HUES6 (cell line): Measurements from ENCODE around the gene GABRD.

Source experiments
- H3K27ac ChIP-seq: 2 replicates; pipeline ENCODE4 v1.7.0; 2013; ENCODE audit warnings: low read depth, mild to moderate bottlenecking, low read length, inconsistent platforms
- H3K27me3 ChIP-seq: 2 replicates; pipeline ENCODE4 v1.6.1; 2013; ENCODE audit warnings: low read length; ENCODE audit not compliant: control insufficient read depth, insufficient read depth
- H3K36me3 ChIP-seq: 2 replicates; pipeline ENCODE4 v1.6.1; 2013; ENCODE audit warnings: low read length; ENCODE audit not compliant: control insufficient read depth, insufficient read depth
- H3K4me1 ChIP-seq: 2 replicates; pipeline ENCODE4 v1.6.1; 2013; ENCODE audit warnings: low read length; ENCODE audit not compliant: control insufficient read depth, insufficient read depth
- H3K4me3 ChIP-seq: 2 replicates; pipeline ENCODE4 v1.5.1; 2013; ENCODE audit warnings: low read depth, low read length
- H3K9ac ChIP-seq: one replicate; pipeline ENCODE4 v1.6.1; 2013; ENCODE audit warnings: mild to moderate bottlenecking, low read length
- H3K9me3 ChIP-seq: 2 replicates; pipeline ENCODE4 v1.6.1; 2013; ENCODE audit warnings: low read depth, low read length; ENCODE audit not compliant: control insufficient read depth, insufficient read depth

GABRD gene

GRCh38 chr1:2070800-2071530 lies 51.8 kb downstream of the GABRD start:
- no peaks in the 10 kb centered on the region; the same call in 1 of the 2 replicates for H3K4me1 ChIP-seq
- H3K27me3 ChIP-seq = no peaks in the 10 kb centered on the region

GRCh38 chr1:2072109-2072806 lies 53.1 kb downstream of the GABRD start:
- Histone ChIP-seq H3K4me1 (no peaks in the 10 kb centered on the region; the same call in 1 of the 2 replicates), H3K27me3 (no peaks in the 10 kb centered on the region), H3K9me3 (0 out of 2 replicates have a peak, but pooled peaks cover 2% of the 10 kb centered on the region), H3K36me3 (peaks cover 11% of the 10 kb centered on the region), H3K27ac (no peak overlapping the region), H3K9ac (no peak overlapping the region), H3K4me3 (no peak overlapping the region)

More at GRCh38 chr1:2070800-2071530, 51.8 kb downstream of the GABRD start:
- Histone ChIP-seq H3K9ac (no peak overlapping the region), H3K9me3 (no peaks in the 10 kb centered on the region), H3K36me3 (peaks cover 4% of the 10 kb centered on the region), H3K27ac (no peak overlapping the region), H3K4me3 (no peak overlapping the region)

- peaks cover 6% of the 10 kb centered on the region for H3K9me3 ChIP-seq
- no peak overlapping the region for H3K4me3 ChIP-seq
- H3K27me3 ChIP-seq = no peaks in the 10 kb centered on the region
- peaks cover 15% of the 10 kb centered on the region for H3K36me3 ChIP-seq
- no peak overlapping the region for H3K9ac ChIP-seq
- no peak overlapping the region for H3K27ac ChIP-seq
- no peaks in the 10 kb centered on the region; the same call in 1 of the 2 replicates for H3K4me1 ChIP-seq
Observed at GRCh38 chr1:2072891-2073290, 53.7 kb downstream of the GABRD start.

GRCh38 chr1:2073382-2074230 lies 54.5 kb downstream of the GABRD start:
- no peak overlapping the region for H3K4me3 ChIP-seq
- H3K27me3 ChIP-seq = no peaks in the 10 kb centered on the region
- H3K27ac ChIP-seq = no peak overlapping the region
- no peaks in the 10 kb centered on the region; the same call in 1 of the 2 replicates for H3K4me1 ChIP-seq
- peaks cover 13% of the 10 kb centered on the region for H3K9me3 ChIP-seq
- peaks cover 13% of the 10 kb centered on the region for H3K36me3 ChIP-seq
- H3K9ac ChIP-seq = no peak overlapping the region

GRCh38 chr1:2074396-2074795 lies 55.3 kb downstream of the GABRD start:
- H3K36me3 ChIP-seq = peaks cover 13% of the 10 kb centered on the region
- no peak overlapping the region for H3K27ac ChIP-seq
- H3K27me3 ChIP-seq = no peaks in the 10 kb centered on the region
- no peak overlapping the region for H3K4me3 ChIP-seq
- no peak overlapping the region for H3K9ac ChIP-seq
- no peaks in the 10 kb centered on the region; the same call in 1 of the 2 replicates for H3K4me1 ChIP-seq
- H3K9me3 ChIP-seq = peaks cover 13% of the 10 kb centered on the region

GRCh38 chr1:2074944-2075740 lies 56.0 kb downstream of the GABRD start:
- Histone ChIP-seq H3K4me3 (no peak overlapping the region), H3K27ac (peak overlapping the region; percentile 47; the same call in 1 of the 2 replicates), H3K4me1 (no peaks in the 10 kb centered on the region; the same call in 1 of the 2 replicates), H3K9me3 (peaks cover 13% of the 10 kb centered on the region), H3K36me3 (peaks cover 13% of the 10 kb centered on the region), H3K27me3 (no peaks in the 10 kb centered on the region), H3K9ac (no peak overlapping the region)

- H3K9ac ChIP-seq = no peak overlapping the region
- H3K9me3 ChIP-seq = peaks cover 13% of the 10 kb centered on the region
- H3K4me3 ChIP-seq = no peak overlapping the region
- no peaks in the 10 kb centered on the region for H3K27me3 ChIP-seq
- no peaks in the 10 kb centered on the region; the same call in 1 of the 2 replicates for H3K4me1 ChIP-seq
- peaks cover 13% of the 10 kb centered on the region for H3K36me3 ChIP-seq
- H3K27ac ChIP-seq = no peak overlapping the region
Observed at GRCh38 chr1:2076826-2077225, 57.7 kb downstream of the GABRD start.

GRCh38 chr1:2078170-2078569 lies 59.0 kb downstream of the GABRD start:
- H3K36me3 ChIP-seq = peaks cover 13% of the 10 kb centered on the region
- no peak overlapping the region for H3K27ac ChIP-seq
- no peak overlapping the region for H3K9ac ChIP-seq
- no peaks in the 10 kb centered on the region; the same call in 1 of the 2 replicates for H3K4me1 ChIP-seq
- H3K27me3 ChIP-seq = no peaks in the 10 kb centered on the region
- H3K4me3 ChIP-seq = no peak overlapping the region
- H3K9me3 ChIP-seq = peaks cover 13% of the 10 kb centered on the region

- Histone ChIP-seq H3K9me3 (peaks cover 13% of the 10 kb centered on the region), H3K36me3 (peaks cover 13% of the 10 kb centered on the region), H3K27ac (no peak overlapping the region), H3K4me3 (no peak overlapping the region), H3K4me1 (no peaks in the 10 kb centered on the region; the same call in 1 of the 2 replicates), H3K27me3 (no peaks in the 10 kb centered on the region), H3K9ac (no peak overlapping the region)
Observed at GRCh38 chr1:2079396-2080085, 60.4 kb downstream of the GABRD start.

- Histone ChIP-seq H3K27me3 (no peaks in the 10 kb centered on the region), H3K4me1 (no peaks in the 10 kb centered on the region), H3K4me3 (no peak overlapping the region), H3K9me3 (peaks cover 13% of the 10 kb centered on the region), H3K36me3 (peaks cover 13% of the 10 kb centered on the region), H3K9ac (no peak overlapping the region), H3K27ac (no peak overlapping the region)
Observed at GRCh38 chr1:2080140-2080539, 61.0 kb downstream of the GABRD start.
